ENCODE results near the gene TSPEAR. TPM values are rescaled to one million over a fixed set of nuclear protein-coding genes. Genes with fewer than 3 reads are reported as not detected.

Gene TSPEAR
- total RNA-seq, 1 donor, result not detected

GRCh38 chr21:44498280-44499210, 212.8 kb downstream of the TSPEAR start:
- no peak for TF ChIP-seq CTCF (IDR thresholded peaks at IDR 0.05; ENCODE audit: extremely low read depth, low read depth, low read length)
- no peak overlapping the region for H2AFZ ChIP-seq (ENCODE audit: low read length)
- H3K27me3 ChIP-seq (ENCODE audit: insufficient read depth, low read length), result peaks cover 12% of the 10 kb centered on the region
- no peaks in the 10 kb centered on the region for H4K20me1 ChIP-seq (ENCODE audit: insufficient read depth, low read length)
- peak; percentile 18 for DNase-seq (ENCODE audit: insufficient read length, low spot score, missing footprints)
- H3K4me1 ChIP-seq (ENCODE audit: insufficient read depth, low read length), result no peaks in the 10 kb centered on the region
- H3K9me3 ChIP-seq (ENCODE audit: low read depth, low read length), result peaks cover 3% of the 10 kb centered on the region
- H3K4me3 ChIP-seq (ENCODE audit: insufficient read depth, low read length), result no peak overlapping the region
- H3K79me2 ChIP-seq (ENCODE audit: insufficient read depth, low read length), result no peaks in the 10 kb centered on the region
- no peak overlapping the region for H3K27ac ChIP-seq (ENCODE audit: low read depth, low read length)
- H3K36me3 ChIP-seq (ENCODE audit: insufficient read depth, low read length), result no peaks in the 10 kb centered on the region
- H3K4me2 ChIP-seq (ENCODE audit: insufficient read depth, low read length), result no peak overlapping the region

GRCh38 chr21:44497703-44498126, 213.7 kb downstream of the TSPEAR start:
- peaks cover 12% of the 10 kb centered on the region for H3K27me3 ChIP-seq (ENCODE audit: insufficient read depth, low read length)

GRCh38 chr21:44496564-44497550, 214.5 kb downstream of the TSPEAR start:
- H3K4me1 ChIP-seq (ENCODE audit: insufficient read depth, low read length), result no peaks in the 10 kb centered on the region
- H3K36me3 ChIP-seq (ENCODE audit: insufficient read depth, low read length), result no peaks in the 10 kb centered on the region
- no peaks in the 10 kb centered on the region for H4K20me1 ChIP-seq (ENCODE audit: insufficient read depth, low read length)
- peaks cover 12% of the 10 kb centered on the region for H3K27me3 ChIP-seq (ENCODE audit: insufficient read depth, low read length)
- peaks cover 14% of the 10 kb centered on the region for H3K9me3 ChIP-seq (ENCODE audit: low read depth, low read length)
- H3K4me2 ChIP-seq (ENCODE audit: insufficient read depth, low read length), result peak overlapping the region; percentile 62
- no peaks in the 10 kb centered on the region for H3K79me2 ChIP-seq (ENCODE audit: insufficient read depth, low read length)
- no peak for TF ChIP-seq CTCF (IDR thresholded peaks at IDR 0.05; ENCODE audit: extremely low read depth, low read depth, low read length)
- peak overlapping the region; percentile 49 for H3K4me3 ChIP-seq (ENCODE audit: insufficient read depth, low read length)
- DNase-seq (ENCODE audit: insufficient read length, low spot score, missing footprints), result peak; percentile 83
- H2AFZ ChIP-seq (ENCODE audit: low read length), result peak overlapping the region; percentile 80
- no peak overlapping the region for H3K27ac ChIP-seq (ENCODE audit: low read depth, low read length)

More at GRCh38 chr21:44497703-44498126, 213.7 kb downstream of the TSPEAR start:
- Histone ChIP-seq H3K27ac (ENCODE audit: low read depth, low read length) (no peak overlapping the region), H3K9me3 (ENCODE audit: low read depth, low read length) (peaks cover 11% of the 10 kb centered on the region), H2AFZ (ENCODE audit: low read length) (no peak overlapping the region), H3K79me2 (ENCODE audit: insufficient read depth, low read length) (no peaks in the 10 kb centered on the region), H3K4me3 (ENCODE audit: insufficient read depth, low read length) (no peak overlapping the region), H4K20me1 (ENCODE audit: insufficient read depth, low read length) (no peaks in the 10 kb centered on the region), H3K36me3 (ENCODE audit: insufficient read depth, low read length) (no peaks in the 10 kb centered on the region), H3K4me2 (ENCODE audit: insufficient read depth, low read length) (peak overlapping the region; percentile 62), H3K4me1 (ENCODE audit: insufficient read depth, low read length) (no peaks in the 10 kb centered on the region)
- no peak for DNase-seq (ENCODE audit: insufficient read length, low spot score, missing footprints)
- TF ChIP-seq CTCF (IDR thresholded peaks at IDR 0.05; ENCODE audit: extremely low read depth, low read depth, low read length), result no peak

Measured in osteoblast (primary cell).